ENCODE data around the gene GLRX5.

DNA sequence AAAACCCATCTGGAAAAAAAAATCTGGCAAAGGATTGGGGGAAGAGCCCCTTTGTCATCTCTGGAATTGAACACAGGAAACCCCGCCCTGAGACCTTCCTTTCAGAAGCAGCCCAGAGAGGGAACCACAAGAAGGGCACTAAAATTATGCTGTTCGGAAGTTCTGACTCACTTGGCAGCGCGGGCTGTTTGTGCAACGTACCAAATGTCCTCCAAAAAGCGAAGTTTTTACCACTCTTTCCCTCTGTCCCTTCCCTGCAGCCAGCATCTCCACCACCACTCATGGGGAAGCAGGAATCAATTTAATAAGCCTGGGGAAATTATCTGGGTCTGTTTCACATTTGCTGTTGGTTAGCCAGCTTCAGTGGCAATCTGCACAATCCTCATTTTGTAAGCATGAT is 15.2 kb upstream of the GLRX5 start:
- TF ChIP-seq, protein P1, sequence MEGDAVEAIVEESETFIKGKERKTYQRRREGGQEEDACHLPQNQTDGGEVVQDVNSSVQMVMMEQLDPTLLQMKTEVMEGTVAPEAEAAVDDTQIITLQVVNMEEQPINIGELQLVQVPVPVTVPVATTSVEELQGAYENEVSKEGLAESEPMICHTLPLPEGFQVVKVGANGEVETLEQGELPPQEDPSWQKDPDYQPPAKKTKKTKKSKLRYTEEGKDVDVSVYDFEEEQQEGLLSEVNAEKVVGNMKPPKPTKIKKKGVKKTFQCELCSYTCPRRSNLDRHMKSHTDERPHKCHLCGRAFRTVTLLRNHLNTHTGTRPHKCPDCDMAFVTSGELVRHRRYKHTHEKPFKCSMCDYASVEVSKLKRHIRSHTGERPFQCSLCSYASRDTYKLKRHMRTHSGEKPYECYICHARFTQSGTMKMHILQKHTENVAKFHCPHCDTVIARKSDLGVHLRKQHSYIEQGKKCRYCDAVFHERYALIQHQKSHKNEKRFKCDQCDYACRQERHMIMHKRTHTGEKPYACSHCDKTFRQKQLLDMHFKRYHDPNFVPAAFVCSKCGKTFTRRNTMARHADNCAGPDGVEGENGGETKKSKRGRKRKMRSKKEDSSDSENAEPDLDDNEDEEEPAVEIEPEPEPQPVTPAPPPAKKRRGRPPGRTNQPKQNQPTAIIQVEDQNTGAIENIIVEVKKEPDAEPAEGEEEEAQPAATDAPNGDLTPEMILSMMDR (IDR thresholded peaks at IDR 0.05), result no peak
- TF ChIP-seq ESRRA (CRISPR knock-in tag; IDR thresholded peaks at IDR 0.05; ENCODE audit: borderline replicate concordance) (no peak), JUN (CRISPR knock-in tag; IDR thresholded peaks at IDR 0.05) (no peak), GABPB1 (CRISPR knock-in tag; IDR thresholded peaks at IDR 0.05) (no peak)
- TF ChIP-seq, protein P2, sequence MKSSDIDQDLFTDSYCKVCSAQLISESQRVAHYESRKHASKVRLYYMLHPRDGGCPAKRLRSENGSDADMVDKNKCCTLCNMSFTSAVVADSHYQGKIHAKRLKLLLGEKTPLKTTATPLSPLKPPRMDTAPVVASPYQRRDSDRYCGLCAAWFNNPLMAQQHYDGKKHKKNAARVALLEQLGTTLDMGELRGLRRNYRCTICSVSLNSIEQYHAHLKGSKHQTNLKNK (CRISPR knock-in tag; IDR thresholded peaks at IDR 0.05), result no peak
- TF ChIP-seq, protein P3, sequence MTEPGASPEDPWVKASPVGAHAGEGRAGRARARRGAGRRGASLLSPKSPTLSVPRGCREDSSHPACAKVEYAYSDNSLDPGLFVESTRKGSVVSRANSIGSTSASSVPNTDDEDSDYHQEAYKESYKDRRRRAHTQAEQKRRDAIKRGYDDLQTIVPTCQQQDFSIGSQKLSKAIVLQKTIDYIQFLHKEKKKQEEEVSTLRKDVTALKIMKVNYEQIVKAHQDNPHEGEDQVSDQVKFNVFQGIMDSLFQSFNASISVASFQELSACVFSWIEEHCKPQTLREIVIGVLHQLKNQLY (CRISPR knock-in tag; IDR thresholded peaks at IDR 0.05), result no peak

Data from WTC11 (cell line).